ENCODE measurements around the gene KMT2B. TPM values are rescaled to one million over a fixed set of nuclear protein-coding genes. Genes with fewer than 3 reads are reported as not detected.
"Not testable (repeated sequence)": the region's sequence is repeated elsewhere in the genome, so short reads cannot be mapped to it uniquely, and the experiment has no call there.

Gene KMT2B
- total RNA-seq (10 to 100 TPM in 1 of 2 donors, 1 to 10 TPM in 1; 8.2 to 15.3 TPM), polyA plus RNA-seq (ENCODE audit: insufficient read length in 2 of 2) (10 to 100 TPM; 41.6 to 42.2 TPM)
- long read RNA-seq, donor 1, partial matches to known transcripts: 21 of 21 reads
- long read RNA-seq, donor 1, other reads (novel, unspliced or antisense): 0 of 21 reads
- long read RNA-seq, donor 2, partial matches to known transcripts: 0 of 3 reads
- long read RNA-seq, donor 2, other reads (novel, unspliced or antisense): 0 of 3 reads
- long read RNA-seq, donor 3, partial matches to known transcripts: 0 of 1 reads
- long read RNA-seq, donor 3, other reads (novel, unspliced or antisense): 0 of 1 reads
- long read RNA-seq, donor 4, partial matches to known transcripts: 14 of 16 reads
- long read RNA-seq, donor 4, other reads (novel, unspliced or antisense): 0 of 16 reads

- H3K27ac ChIP-seq (ENCODE audit: low read depth, low read length): peak within 1 kb of the TSS; percentile 91
- WGBS (ENCODE audit: insufficient coverage): under 1% methylated on average over 86 of the region's 109 CpGs
- peak within 1 kb of the TSS; percentile 78 for H3K4me3 ChIP-seq (ENCODE audit: low read depth, low read length)
- DNase-seq (ENCODE audit: low read depth in 4 of 6, low spot score in 6 of 6): peak in 4 of 6 donors; percentile 82 to 94 (median 89)
- H3K4me1 ChIP-seq (ENCODE audit: control insufficient read depth, insufficient read depth, low read length): peaks cover 42% of the 10 kb centered on the region
- peaks cover 46% of the 10 kb centered on the region for H3K36me3 ChIP-seq (ENCODE audit: control insufficient read depth, insufficient read depth, low read length)
- no peaks in the 10 kb centered on the region for H3K27me3 ChIP-seq (ENCODE audit: control insufficient read depth, insufficient read depth, low read length)
- H3K9me3 ChIP-seq (ENCODE audit: control insufficient read depth, insufficient read depth, low read length): no peaks in the 10 kb centered on the region
Observed at GRCh38 chr19:35717665-35718344, at the start of gene KMT2B. KMT2B (plus strand) TSS chr19:35718003; CDS start chr19:35718019, 16 bp downstream.

GRCh38 chr19:35669566-35669965, 48.2 kb upstream of the KMT2B start:
- H3K4me1 ChIP-seq (ENCODE audit: control insufficient read depth, insufficient read depth, low read length): peaks cover 7% of the 10 kb centered on the region
- H3K27ac ChIP-seq (ENCODE audit: low read depth, low read length): no peak overlapping the region
- H3K36me3 ChIP-seq (ENCODE audit: control insufficient read depth, insufficient read depth, low read length): peaks cover 8% of the 10 kb centered on the region
- no peak overlapping the region for H3K4me3 ChIP-seq (ENCODE audit: low read depth, low read length)
- H3K27me3 ChIP-seq (ENCODE audit: control insufficient read depth, insufficient read depth, low read length): peaks cover 24% of the 10 kb centered on the region
- no peaks in the 10 kb centered on the region for H3K9me3 ChIP-seq (ENCODE audit: control insufficient read depth, insufficient read depth, low read length)
- DNase-seq (ENCODE audit: low read depth in 4 of 6, low spot score in 6 of 6): no peak
- WGBS (ENCODE audit: insufficient coverage): 72% methylated on average over 5 of the region's 6 CpGs

- H3K9me3 ChIP-seq (ENCODE audit: control insufficient read depth, insufficient read depth, low read length): no peaks in the 10 kb centered on the region
- no peak for DNase-seq (ENCODE audit: low read depth in 4 of 6, low spot score in 6 of 6)
- peaks cover 8% of the 10 kb centered on the region for H3K36me3 ChIP-seq (ENCODE audit: control insufficient read depth, insufficient read depth, low read length)
- H3K4me1 ChIP-seq (ENCODE audit: control insufficient read depth, insufficient read depth, low read length): peaks cover 7% of the 10 kb centered on the region
- H3K27me3 ChIP-seq (ENCODE audit: control insufficient read depth, insufficient read depth, low read length): peaks cover 24% of the 10 kb centered on the region
- WGBS (ENCODE audit: insufficient coverage): 65% methylated on average over 4 of the region's 4 CpGs
- H3K27ac ChIP-seq (ENCODE audit: low read depth, low read length): no peak overlapping the region
- H3K4me3 ChIP-seq (ENCODE audit: low read depth, low read length): no peak overlapping the region
Observed at GRCh38 chr19:35669974-35670373, 47.8 kb upstream of the KMT2B start.

- H3K4me1 ChIP-seq (ENCODE audit: control insufficient read depth, insufficient read depth, low read length): peaks cover 7% of the 10 kb centered on the region
- H3K9me3 ChIP-seq (ENCODE audit: control insufficient read depth, insufficient read depth, low read length): no peaks in the 10 kb centered on the region
- no peak overlapping the region for H3K4me3 ChIP-seq (ENCODE audit: low read depth, low read length)
- no CpG with 5 or more reads among the region's 1 CpG for WGBS (ENCODE audit: insufficient coverage)
- H3K36me3 ChIP-seq (ENCODE audit: control insufficient read depth, insufficient read depth, low read length): peaks cover under 1% of the 10 kb centered on the region
- H3K27ac ChIP-seq (ENCODE audit: low read depth, low read length): no peak overlapping the region
- DNase-seq (ENCODE audit: low read depth in 4 of 6, low spot score in 6 of 6): no peak
- H3K27me3 ChIP-seq (ENCODE audit: control insufficient read depth, insufficient read depth, low read length): peaks cover 24% of the 10 kb centered on the region
Observed at GRCh38 chr19:35670686-35671085, 47.1 kb upstream of the KMT2B start.

- Histone ChIP-seq H3K36me3 (ENCODE audit: control insufficient read depth, insufficient read depth, low read length) (no peaks in the 10 kb centered on the region), H3K9me3 (ENCODE audit: control insufficient read depth, insufficient read depth, low read length) (no peaks in the 10 kb centered on the region), H3K4me1 (ENCODE audit: control insufficient read depth, insufficient read depth, low read length) (peaks cover 7% of the 10 kb centered on the region), H3K27me3 (ENCODE audit: control insufficient read depth, insufficient read depth, low read length) (peaks cover 24% of the 10 kb centered on the region), H3K4me3 (ENCODE audit: low read depth, low read length) (no peak overlapping the region), H3K27ac (ENCODE audit: low read depth, low read length) (no peak overlapping the region)
- DNase-seq (ENCODE audit: low read depth in 4 of 6, low spot score in 6 of 6): peak in 1 of 6 donors; percentile 6
- 73% methylated on average over 2 of the region's 3 CpGs for WGBS (ENCODE audit: insufficient coverage)
Observed at GRCh38 chr19:35671818-35672217, 46.0 kb upstream of the KMT2B start.

- Histone ChIP-seq H3K27me3 (ENCODE audit: control insufficient read depth, insufficient read depth, low read length) (peaks cover 24% of the 10 kb centered on the region), H3K36me3 (ENCODE audit: control insufficient read depth, insufficient read depth, low read length) (no peaks in the 10 kb centered on the region), H3K27ac (ENCODE audit: low read depth, low read length) (no peak overlapping the region), H3K4me1 (ENCODE audit: control insufficient read depth, insufficient read depth, low read length) (peaks cover 7% of the 10 kb centered on the region), H3K4me3 (ENCODE audit: low read depth, low read length) (no peak overlapping the region), H3K9me3 (ENCODE audit: control insufficient read depth, insufficient read depth, low read length) (no peaks in the 10 kb centered on the region)
- WGBS (ENCODE audit: insufficient coverage): 5% methylated on average over 35 of the region's 39 CpGs
- no peak for DNase-seq (ENCODE audit: low read depth in 4 of 6, low spot score in 6 of 6)
Observed at GRCh38 chr19:35673121-35673804, 44.5 kb upstream of the KMT2B start.

- no peak for DNase-seq (ENCODE audit: low read depth in 4 of 6, low spot score in 6 of 6)
- H3K27me3 ChIP-seq (ENCODE audit: control insufficient read depth, insufficient read depth, low read length): peaks cover 19% of the 10 kb centered on the region
- H3K4me3 ChIP-seq (ENCODE audit: low read depth, low read length): no peak overlapping the region
- no peaks in the 10 kb centered on the region for H3K36me3 ChIP-seq (ENCODE audit: control insufficient read depth, insufficient read depth, low read length)
- H3K27ac ChIP-seq (ENCODE audit: low read depth, low read length): no peak overlapping the region
- peaks cover 7% of the 10 kb centered on the region for H3K4me1 ChIP-seq (ENCODE audit: control insufficient read depth, insufficient read depth, low read length)
- no peaks in the 10 kb centered on the region for H3K9me3 ChIP-seq (ENCODE audit: control insufficient read depth, insufficient read depth, low read length)
- 78% methylated on average over 15 of the region's 15 CpGs for WGBS (ENCODE audit: insufficient coverage)
Observed at GRCh38 chr19:35675589-35676140, 42.1 kb upstream of the KMT2B start.

GRCh38 chr19:35689836-35690235, 28.0 kb upstream of the KMT2B start:
- Histone ChIP-seq H3K27me3 (ENCODE audit: control insufficient read depth, insufficient read depth, low read length) (no peaks in the 10 kb centered on the region), H3K9me3 (ENCODE audit: control insufficient read depth, insufficient read depth, low read length) (no peaks in the 10 kb centered on the region), H3K4me3 (ENCODE audit: low read depth, low read length) (no peak overlapping the region), H3K36me3 (ENCODE audit: control insufficient read depth, insufficient read depth, low read length) (no peaks in the 10 kb centered on the region), H3K27ac (ENCODE audit: low read depth, low read length) (no peak overlapping the region), H3K4me1 (ENCODE audit: control insufficient read depth, insufficient read depth, low read length) (no peaks in the 10 kb centered on the region)
- no peak for DNase-seq (ENCODE audit: low read depth in 4 of 6, low spot score in 6 of 6)
- WGBS (ENCODE audit: insufficient coverage): no CpG with 5 or more reads among the region's 4 CpGs

- H3K27me3 ChIP-seq (ENCODE audit: control insufficient read depth, insufficient read depth, low read length); H3K4me1 ChIP-seq (ENCODE audit: control insufficient read depth, insufficient read depth, low read length); H3K4me3 ChIP-seq (ENCODE audit: low read depth, low read length); DNase-seq (ENCODE audit: low read depth in 4 of 6, low spot score in 6 of 6); H3K9me3 ChIP-seq (ENCODE audit: control insufficient read depth, insufficient read depth, low read length); H3K27ac ChIP-seq (ENCODE audit: low read depth, low read length); H3K36me3 ChIP-seq (ENCODE audit: control insufficient read depth, insufficient read depth, low read length): not testable (repeated sequence)
- 96% methylated on average over 37 of the region's 37 CpGs for WGBS (ENCODE audit: insufficient coverage)
Observed at GRCh38 chr19:35691106-35691505, 26.7 kb upstream of the KMT2B start.

Measured in spinal cord (tissue), 10 donors.